Articular chondrocyte of knee joint (primary cell): ENCODE results near the gene OR5A1. TPM values are rescaled to one million over a fixed set of nuclear protein-coding genes. Genes with fewer than 3 reads are reported as not detected.

ENCODE experiments used
- total RNA-seq: library from RNA; depleted of rRNA; stranded (reverse); fragments of >200 nt; gene quantifications from 2 replicates; pipeline ENCODE4 v1.2.3, GENCODE V29; 2012

Gene OR5A1
- total RNA-seq: not detected in 2 replicates

DNA sequence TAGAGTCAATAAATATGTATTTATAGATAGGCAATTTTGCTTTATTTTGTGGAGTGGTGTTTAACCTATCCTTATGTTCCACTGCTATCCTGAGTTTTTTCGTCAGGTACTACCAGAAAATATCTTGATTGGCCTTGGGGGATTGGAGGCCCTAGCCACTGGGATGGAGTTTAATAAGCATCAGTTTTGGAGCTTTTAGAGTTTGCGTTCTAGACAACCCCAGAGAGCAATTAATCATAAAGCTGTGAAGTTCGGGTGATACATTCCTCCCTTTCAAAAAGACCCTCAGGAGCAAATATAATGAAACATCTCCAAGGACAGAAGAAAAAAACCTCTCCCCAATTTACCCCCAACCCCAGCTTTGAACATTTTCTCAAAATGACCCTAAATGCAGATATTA, at the start of gene OR5A1:
OR5A1 (plus strand) TSS at position 301 of the 400 bp plus-strand sequence. CDS start 6,700 bp downstream, outside the sequence.

DNA sequence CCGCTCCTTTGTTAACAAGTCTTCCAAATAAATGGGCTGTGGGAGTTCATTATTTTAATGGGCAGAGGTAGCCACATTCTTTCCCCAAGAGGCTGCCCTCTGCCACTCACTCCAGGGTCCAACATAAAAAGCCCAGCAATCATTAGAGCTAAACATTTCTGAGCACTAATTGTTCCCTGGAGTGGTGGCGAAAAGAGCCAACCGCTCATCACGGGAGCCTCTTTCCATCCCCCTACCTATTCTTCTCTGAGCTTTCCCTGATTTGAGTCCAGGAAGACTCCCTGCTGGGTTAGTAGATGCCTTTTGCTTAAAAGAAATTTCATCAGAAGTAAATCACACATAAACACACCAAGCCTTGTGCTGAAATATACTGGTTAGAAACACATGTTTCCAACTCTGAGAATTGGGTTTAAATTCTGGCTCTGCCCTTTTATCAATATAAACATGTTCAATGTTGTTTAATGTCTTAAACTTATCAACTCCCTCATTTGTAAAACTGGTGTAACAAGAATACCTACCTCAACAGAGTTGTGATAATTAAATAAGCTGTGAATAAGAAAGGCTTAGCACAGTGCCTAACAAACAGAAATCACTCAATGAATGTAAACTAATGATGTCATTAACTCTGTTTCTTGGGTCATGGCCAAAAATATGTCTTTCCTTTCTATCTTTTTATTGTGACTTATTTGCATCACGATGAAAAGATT, 9.8 kb upstream of the OR5A1 start, which contains the start of gene OR5A2:
OR5A2 (minus strand) TSS at position 53 of the 707 bp plus-strand sequence. CDS start 3,460 bp downstream, outside the sequence.

DNA sequence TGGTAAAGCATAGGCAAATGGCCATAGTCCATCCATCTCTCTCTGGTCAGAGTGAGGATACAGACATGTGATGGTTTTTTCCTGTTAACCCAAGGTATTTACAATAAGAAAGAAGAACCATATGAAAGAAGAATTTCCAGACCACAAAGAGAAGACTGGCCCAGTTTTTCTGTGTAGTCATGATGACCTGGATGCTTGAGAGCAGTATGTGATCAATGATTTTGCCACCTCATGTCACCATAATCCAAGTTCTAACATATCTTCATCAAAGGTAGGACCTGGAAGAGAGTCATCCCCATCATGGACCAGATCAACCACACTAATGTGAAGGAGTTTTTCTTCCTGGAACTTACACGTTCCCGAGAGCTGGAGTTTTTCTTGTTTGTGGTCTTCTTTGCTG, 20.4 kb downstream of the OR5A1 start, which contains the start of gene OR4D6:
OR4D6 (plus strand) TSS at position 301 of the 400 bp plus-strand sequence; CDS start at position 301, 0 bp downstream.

DNA sequence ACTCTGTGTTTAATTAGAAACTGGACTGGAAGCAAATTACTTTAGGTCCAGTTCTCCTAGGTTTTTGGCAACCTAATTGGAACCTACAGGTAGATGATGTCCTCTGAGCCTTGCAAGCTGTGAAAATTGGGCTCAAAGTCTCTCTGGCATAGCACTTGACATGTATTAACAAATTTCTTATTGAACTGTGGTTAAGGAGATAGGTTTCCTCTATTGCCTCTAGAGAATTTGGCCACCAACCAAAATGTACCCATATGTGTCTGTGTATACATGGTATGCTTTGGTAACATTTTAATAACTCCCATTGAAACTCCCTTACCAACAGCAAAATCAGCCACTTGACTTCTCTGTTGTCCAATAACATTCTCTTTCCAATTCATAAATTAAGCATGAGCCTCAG, 36.7 kb downstream of the OR5A1 start, which contains the start of gene OR4D10:
OR4D10 (plus strand) TSS at position 301 of the 400 bp plus-strand sequence. CDS start 4,115 bp downstream, outside the sequence.

Other genes starting within 250 kb of the OR5A1 start
- not detected in 2 replicates for gene MPEG1, start 223.5 kb upstream of the OR5A1 start, total RNA-seq
- gene OR5AN1, start 77.6 kb upstream of the OR5A1 start, total RNA-seq: not detected in 2 replicates
- gene OR5A2, start 10.1 kb upstream of the OR5A1 start, total RNA-seq: not detected in 2 replicates
- gene OR4D6, start 20.5 kb downstream of the OR5A1 start, total RNA-seq: not detected in 2 replicates
- not detected in 2 replicates for gene OR4D10, start 36.8 kb downstream of the OR5A1 start, total RNA-seq
- gene OR4D11, start 67.1 kb downstream of the OR5A1 start, total RNA-seq: not detected in 2 replicates
- not detected in 2 replicates for gene OR4D9, start 75.1 kb downstream of the OR5A1 start, total RNA-seq
- gene OSBP, start 179.3 kb downstream of the OR5A1 start, total RNA-seq: 38.8 and 41.0 TPM in 2 replicates
- gene PATL1, start 232.6 kb downstream of the OR5A1 start, total RNA-seq: 12.4 and 19.6 TPM in 2 replicates